Neural cell (in vitro differentiated cells): ENCODE results near the gene KCNK7. TPM values are rescaled to one million over a fixed set of nuclear protein-coding genes. Genes with fewer than 3 reads are reported as not detected.

Source experiments
- H2AFZ ChIP-seq: fragments of 200-600, 300-800 bp; sonication (generic), shearing (Covaris generic); 2 replicates; pipeline ENCODE4 v1.6.0; 2014; ENCODE audit warnings: low read depth, mild to moderate bottlenecking, antibody characterized with exemption, low read length, moderate library complexity
- H3F3A ChIP-seq: fragments of 200-600 bp; shearing (Covaris generic); 2 replicates; pipeline ENCODE4 v1.6.1; 2016; ENCODE audit warnings: mild to moderate bottlenecking, moderate library complexity, mixed read lengths, antibody characterized with exemption, low read length; ENCODE audit not compliant: insufficient read depth, poor library complexity, severe bottlenecking
- H3K27ac ChIP-seq: fragments of 200-600, 300-800 bp; sonication (generic), shearing (Covaris generic); 2 replicates; pipeline ENCODE4 v1.5.1; 2014; ENCODE audit warnings: mild to moderate bottlenecking, low read length, moderate library complexity
- H3K27me3 ChIP-seq: fragments of 300-800, 200-600 bp; sonication (generic), shearing (Covaris generic); 2 replicates; pipeline ENCODE4 v1.6.0; 2014; ENCODE audit warnings: mild to moderate bottlenecking, low read depth, low read length, moderate library complexity; ENCODE audit not compliant: insufficient read depth
- H3K36me3 ChIP-seq: fragments of 300-800, 200-600 bp; sonication (generic), shearing (Covaris generic); 2 replicates; pipeline ENCODE4 v1.5.1; 2014; ENCODE audit warnings: mild to moderate bottlenecking, antibody characterized with exemption, low read length, moderate library complexity; ENCODE audit not compliant: insufficient read depth
- H3K4me2 ChIP-seq: fragments of 300-800, 200-600 bp; sonication (generic), shearing (Covaris generic); 2 replicates; pipeline ENCODE4 v1.6.0; 2014; ENCODE audit warnings: mild to moderate bottlenecking, low read length
- H3K4me3 ChIP-seq: fragments of 300-800, 200-600 bp; sonication (generic), shearing (Covaris generic); 2 replicates; pipeline ENCODE4 v1.5.1; 2014; ENCODE audit warnings: mild to moderate bottlenecking, low read length, moderate library complexity
- H3K79me2 ChIP-seq: fragments of 200-600 bp; shearing (Covaris generic); replicated peaks from 2 replicates; pipeline ENCODE4 v1.6.0; 2014; ENCODE audit warnings: mild to moderate bottlenecking, low read length, moderate library complexity; ENCODE audit not compliant: insufficient read depth
- H3K9ac ChIP-seq: fragments of 300-800, 200-600 bp; sonication (generic), shearing (Covaris generic); 2 replicates; pipeline ENCODE4 v1.6.1; 2016; ENCODE audit warnings: mild to moderate bottlenecking, low read length, mixed read lengths
- H3K9me2 ChIP-seq: fragments of 200-600 bp; shearing (Covaris generic); 2 replicates; pipeline ENCODE4 v1.6.1; 2016; ENCODE audit warnings: mild to moderate bottlenecking, low read length, mixed read lengths; ENCODE audit not compliant: insufficient read depth
- H3K9me3 ChIP-seq: fragments of 200-600, 300-800 bp; sonication (generic), shearing (Covaris generic); 2 replicates; pipeline ENCODE4 v1.6.1; 2016; ENCODE audit warnings: mild to moderate bottlenecking, mixed run types, low read length, moderate library complexity, mixed read lengths
- H4K20me1 ChIP-seq: fragments of 200-600 bp; shearing (Covaris generic); 2 replicates; pipeline ENCODE4 v1.6.1; 2016; ENCODE audit warnings: mild to moderate bottlenecking, mixed run types; ENCODE audit not compliant: insufficient read depth
- CTCF ChIP-seq: fragments of 450-650 bp; IDR thresholded peaks from 2 replicates; pipeline ENCODE4 v1.5.1; 2014; ENCODE audit warnings: antibody characterized with exemption, mild to moderate bottlenecking, moderate library complexity; ENCODE audit not compliant: poor library complexity, severe bottlenecking
- EP300 ChIP-seq: fragments of 450-650 bp; conservative IDR thresholded peaks from 2 replicates; pipeline ENCODE4 v1.6.1; 2014; ENCODE audit warnings: antibody characterized with exemption, mild to moderate bottlenecking, moderate library complexity; ENCODE audit not compliant: poor library complexity, severe bottlenecking
- EZH2 ChIP-seq: fragments of 200-600, 300-800 bp; shearing (Covaris generic), sonication (generic); IDR thresholded peaks from 2 replicates; pipeline ENCODE4 v1.6.1; 2014; ENCODE audit warnings: antibody characterized with exemption, low read length, borderline replicate concordance, mild to moderate bottlenecking; ENCODE audit not compliant: insufficient read depth, poor library complexity, severe bottlenecking
- MXI1 ChIP-seq: fragments of 450-650 bp; conservative IDR thresholded peaks from 2 replicates; pipeline ENCODE4 v1.6.1; 2014; ENCODE audit warnings: antibody characterized with exemption, mild to moderate bottlenecking; ENCODE audit not compliant: poor library complexity, severe bottlenecking
- POLR2AphosphoS5 ChIP-seq: IDR thresholded peaks from 2 replicates; pipeline ENCODE4 v1.6.1; 2012
- RAD21 ChIP-seq: fragments of 450-650 bp; conservative IDR thresholded peaks from 2 replicates; pipeline ENCODE4 v1.6.1; 2014; ENCODE audit warnings: antibody characterized with exemption, mild to moderate bottlenecking, moderate library complexity
- SMC3 ChIP-seq: fragments of 450-650 bp; conservative IDR thresholded peaks from 2 replicates; pipeline ENCODE4 v1.6.1; 2014; ENCODE audit warnings: antibody characterized with exemption, mild to moderate bottlenecking, moderate library complexity; ENCODE audit not compliant: poor library complexity
- TAF1 ChIP-seq: IDR thresholded peaks from 2 replicates; pipeline ENCODE4 v1.6.1; 2012; ENCODE audit warnings: low read depth
- polyA plus RNA-seq: library from polyadenylated mRNA; depleted of rRNA; stranded (reverse); fragments of >200 nt; gene quantifications from 2 replicates; pipeline ENCODE4 v1.2.3, GENCODE V29; 2014
- TF ChIP-seq, protein P1 (sequence below): IDR thresholded peaks from 2 replicates; pipeline ENCODE4 v1.6.1; 2012; ENCODE audit warnings: borderline replicate concordance

KCNK7 gene
- polyA plus RNA-seq, 1 donor from 2014 or later = 1.1 TPM

DNA sequence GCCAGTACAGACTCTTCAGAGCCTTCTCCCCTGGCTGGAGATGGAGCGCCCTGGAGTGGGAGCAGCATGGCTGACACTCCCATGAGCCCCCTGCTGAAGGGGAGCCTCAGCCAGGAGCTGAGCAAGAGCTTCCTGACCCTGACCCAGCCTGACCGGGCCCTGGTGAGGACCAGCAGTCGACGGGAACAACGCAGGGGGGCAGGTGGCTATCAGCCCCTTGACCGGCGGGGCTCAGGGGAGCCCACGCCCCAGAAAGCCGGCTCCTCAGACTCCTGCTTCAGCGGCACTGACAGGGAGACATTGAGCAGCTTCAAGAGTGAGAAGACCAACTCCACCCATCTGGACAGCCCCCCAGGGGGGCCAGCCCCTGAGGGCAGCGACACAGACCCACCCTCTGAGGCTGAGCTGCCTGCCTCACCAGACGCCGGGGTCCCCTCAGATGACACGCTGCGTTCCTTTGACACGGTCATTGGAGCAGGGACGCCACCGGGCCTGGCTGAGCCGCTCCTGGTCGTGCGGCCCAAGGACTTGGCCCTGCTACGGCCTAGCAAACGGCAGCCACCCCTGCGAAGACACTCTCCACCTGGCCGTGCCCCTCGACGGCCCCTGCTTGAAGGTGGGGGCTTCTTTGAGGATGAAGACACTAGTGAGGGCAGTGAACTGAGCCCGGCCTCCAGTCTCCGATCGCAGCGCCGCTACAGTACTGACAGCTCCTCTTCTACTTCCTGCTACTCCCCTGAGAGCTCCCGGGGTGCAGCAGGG, 22.6 kb upstream of the KCNK7 start:
- Histone ChIP-seq H3K79me2 (peaks cover 18% of the 10 kb centered on the region), H3K27me3 (no peaks in the 10 kb centered on the region), H3K4me3 (no peak overlapping the region), H3K4me2 (no peak overlapping the region), H4K20me1 (no peaks in the 10 kb centered on the region), H2AFZ (no peak overlapping the region), H3K9me3 (no peaks in the 10 kb centered on the region), H3K9ac (no peak overlapping the region), H3K27ac (no peak overlapping the region), H3F3A (no peaks in the 10 kb centered on the region), H3K9me2 (no peaks in the 10 kb centered on the region), H3K36me3 (no peaks in the 10 kb centered on the region)
- TF ChIP-seq SMC3 (no peak), CTCF (no peak), MXI1 (no peak), TAF1 (no peak), RAD21 (no peak), POLR2AphosphoS5 (no peak), EP300 (no peak), EZH2 (no peak)
- TF ChIP-seq, protein P1, sequence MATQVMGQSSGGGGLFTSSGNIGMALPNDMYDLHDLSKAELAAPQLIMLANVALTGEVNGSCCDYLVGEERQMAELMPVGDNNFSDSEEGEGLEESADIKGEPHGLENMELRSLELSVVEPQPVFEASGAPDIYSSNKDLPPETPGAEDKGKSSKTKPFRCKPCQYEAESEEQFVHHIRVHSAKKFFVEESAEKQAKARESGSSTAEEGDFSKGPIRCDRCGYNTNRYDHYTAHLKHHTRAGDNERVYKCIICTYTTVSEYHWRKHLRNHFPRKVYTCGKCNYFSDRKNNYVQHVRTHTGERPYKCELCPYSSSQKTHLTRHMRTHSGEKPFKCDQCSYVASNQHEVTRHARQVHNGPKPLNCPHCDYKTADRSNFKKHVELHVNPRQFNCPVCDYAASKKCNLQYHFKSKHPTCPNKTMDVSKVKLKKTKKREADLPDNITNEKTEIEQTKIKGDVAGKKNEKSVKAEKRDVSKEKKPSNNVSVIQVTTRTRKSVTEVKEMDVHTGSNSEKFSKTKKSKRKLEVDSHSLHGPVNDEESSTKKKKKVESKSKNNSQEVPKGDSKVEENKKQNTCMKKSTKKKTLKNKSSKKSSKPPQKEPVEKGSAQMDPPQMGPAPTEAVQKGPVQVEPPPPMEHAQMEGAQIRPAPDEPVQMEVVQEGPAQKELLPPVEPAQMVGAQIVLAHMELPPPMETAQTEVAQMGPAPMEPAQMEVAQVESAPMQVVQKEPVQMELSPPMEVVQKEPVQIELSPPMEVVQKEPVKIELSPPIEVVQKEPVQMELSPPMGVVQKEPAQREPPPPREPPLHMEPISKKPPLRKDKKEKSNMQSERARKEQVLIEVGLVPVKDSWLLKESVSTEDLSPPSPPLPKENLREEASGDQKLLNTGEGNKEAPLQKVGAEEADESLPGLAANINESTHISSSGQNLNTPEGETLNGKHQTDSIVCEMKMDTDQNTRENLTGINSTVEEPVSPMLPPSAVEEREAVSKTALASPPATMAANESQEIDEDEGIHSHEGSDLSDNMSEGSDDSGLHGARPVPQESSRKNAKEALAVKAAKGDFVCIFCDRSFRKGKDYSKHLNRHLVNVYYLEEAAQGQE = no peak

DNA sequence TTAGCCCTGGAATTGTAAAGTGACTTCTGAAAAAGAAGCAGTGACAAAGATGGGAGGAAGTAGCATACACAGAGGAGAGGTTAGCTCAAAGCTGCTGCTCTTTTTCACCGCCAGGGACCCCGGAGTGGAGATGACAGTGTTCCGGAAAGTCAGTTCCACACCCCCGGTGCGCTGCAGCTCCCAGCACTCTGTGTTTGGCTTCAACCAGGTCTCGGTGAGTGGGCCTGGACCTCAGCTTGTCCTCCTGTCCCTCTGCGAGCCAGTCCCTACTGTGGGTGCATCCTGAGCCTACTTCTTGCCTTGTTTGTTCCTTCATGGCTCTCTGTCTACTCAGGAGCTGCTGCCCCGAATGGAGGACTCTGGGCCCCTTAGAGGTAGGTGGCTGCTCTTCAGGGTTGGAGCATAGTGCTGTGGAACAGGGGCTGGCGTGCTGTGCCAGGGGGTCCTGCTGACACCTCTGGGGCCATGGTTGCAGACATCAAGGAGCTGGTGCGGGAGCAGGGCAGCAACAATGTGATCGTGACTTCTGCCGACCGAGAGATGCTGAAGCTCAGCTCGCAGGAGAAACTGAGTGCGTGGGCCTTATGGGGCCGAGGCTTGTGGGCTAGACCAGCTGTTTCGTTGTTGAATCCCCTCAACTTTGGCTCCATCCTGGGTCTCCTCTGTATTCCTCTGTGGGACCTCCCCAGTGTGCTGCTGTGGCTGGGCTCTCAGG, 21.7 kb upstream of the KCNK7 start:
- no peaks in the 10 kb centered on the region for H3K36me3 ChIP-seq
- H3K27me3 ChIP-seq = no peaks in the 10 kb centered on the region
- TF ChIP-seq TAF1 = no peak
- no peak for TF ChIP-seq EZH2
- peak overlapping the region; percentile 84 for H3K4me2 ChIP-seq
- H2AFZ ChIP-seq = no peak overlapping the region
- H3K9me3 ChIP-seq = no peaks in the 10 kb centered on the region
- H3K9ac ChIP-seq = peak overlapping the region; percentile 76
- H3K79me2 ChIP-seq = peaks cover 18% of the 10 kb centered on the region
- H4K20me1 ChIP-seq = no peaks in the 10 kb centered on the region
- no peak overlapping the region for H3K27ac ChIP-seq
- peak overlapping the region; percentile 81 for H3K4me3 ChIP-seq
- H3F3A ChIP-seq = no peaks in the 10 kb centered on the region
- H3K9me2 ChIP-seq = no peaks in the 10 kb centered on the region
